OCI-LY1 (cell line): ENCODE measurements around the gene MARCHF9.
"Not testable (repeated sequence)": the region's sequence is repeated elsewhere in the genome, so short reads cannot be mapped to it uniquely, and the experiment has no call there.

Experiments used
- H2AFZ ChIP-seq: fragments of 200-600 bp; sonication (generic), shearing (Covaris generic); 2 replicates; pipeline ENCODE4 v1.6.0; 2014; ENCODE audit warnings: antibody characterized with exemption, mild to moderate bottlenecking, low read length
- H3F3A ChIP-seq: fragments of 200-600 bp; sonication (generic), shearing (Covaris generic); 2 replicates; pipeline ENCODE4 v1.6.0; 2014; ENCODE audit warnings: mild to moderate bottlenecking, antibody characterized with exemption, low read length, moderate library complexity; ENCODE audit not compliant: insufficient read depth
- H3K27ac ChIP-seq: fragments of 200-600 bp; sonication (generic); 2 replicates; pipeline ENCODE4 v1.5.1; 2014; ENCODE audit warnings: low read length, mixed run types, mild to moderate bottlenecking, low read depth; ENCODE audit not compliant: poor library complexity, severe bottlenecking
- H3K27me3 ChIP-seq: fragments of 200-600 bp; sonication (generic); 2 replicates; pipeline ENCODE4 v1.6.0; 2014; ENCODE audit warnings: antibody characterized with exemption, mild to moderate bottlenecking, low read length, moderate library complexity; ENCODE audit not compliant: insufficient read depth
- H3K36me3 ChIP-seq: fragments of 200-600 bp; sonication (generic); 2 replicates; pipeline ENCODE4 v1.6.1; 2014; ENCODE audit warnings: mild to moderate bottlenecking, antibody characterized with exemption, low read length, moderate library complexity, mixed read lengths; ENCODE audit not compliant: insufficient read depth
- H3K4me1 ChIP-seq: fragments of 200-600 bp; sonication (generic); 2 replicates; pipeline ENCODE4 v1.5.1; 2014; ENCODE audit warnings: mild to moderate bottlenecking, low read length, moderate library complexity; ENCODE audit not compliant: insufficient read depth, severe bottlenecking
- H3K4me2 ChIP-seq: fragments of 200-600 bp; sonication (generic), shearing (Covaris generic); 2 replicates; pipeline ENCODE4 v1.6.1; 2014; ENCODE audit warnings: low read length
- H3K4me3 ChIP-seq: fragments of 200-600 bp; sonication (generic); 2 replicates; pipeline ENCODE4 v1.5.1; 2014; ENCODE audit warnings: low read length, low read depth, mild to moderate bottlenecking, mixed read lengths; ENCODE audit not compliant: poor library complexity, severe bottlenecking
- H3K79me2 ChIP-seq: fragments of 200-600 bp; shearing (Covaris generic); 2 replicates; pipeline ENCODE4 v1.6.1; 2016; ENCODE audit warnings: mixed run types, low read length, mixed read lengths; ENCODE audit not compliant: insufficient read depth
- H3K9ac ChIP-seq: fragments of 200-600 bp; sonication (generic), shearing (Covaris generic); 2 replicates; pipeline ENCODE4 v1.6.1; 2014; ENCODE audit warnings: mild to moderate bottlenecking, low read length, mixed read lengths
- H3K9me2 ChIP-seq: fragments of 200-600 bp; sonication (generic), shearing (Covaris generic); 2 replicates; pipeline ENCODE4 v1.6.1; 2014; ENCODE audit warnings: low read depth, mild to moderate bottlenecking, low read length, mixed read lengths
- H3K9me3 ChIP-seq: fragments of 200-600 bp; shearing (Covaris generic); 2 replicates; pipeline ENCODE4 v1.6.1; 2014; ENCODE audit warnings: low read length, mixed read lengths
- H4K20me1 ChIP-seq: fragments of 200-600 bp; sonication (generic), shearing (Covaris generic); 2 replicates; pipeline ENCODE4 v1.6.0; 2016; ENCODE audit warnings: mild to moderate bottlenecking, low read length; ENCODE audit not compliant: insufficient read depth
- EZH2 ChIP-seq: fragments of 200-600 bp; sonication (generic), shearing (Covaris generic); IDR thresholded peaks from 2 replicates; pipeline ENCODE4 v1.8.0; 2017; ENCODE audit warnings: borderline replicate concordance, mixed run types, mild to moderate bottlenecking, antibody characterized with exemption, low read length, moderate library complexity, mixed read lengths
- TF ChIP-seq, protein P1 (sequence below): fragments of 200-600 bp; sonication (generic), shearing (Covaris generic); IDR thresholded peaks from 2 replicates; pipeline ENCODE4 v1.5.1; 2017; ENCODE audit warnings: mild to moderate bottlenecking, antibody characterized with exemption, low read length, moderate library complexity, mixed read lengths

Gene MARCHF9

DNA sequence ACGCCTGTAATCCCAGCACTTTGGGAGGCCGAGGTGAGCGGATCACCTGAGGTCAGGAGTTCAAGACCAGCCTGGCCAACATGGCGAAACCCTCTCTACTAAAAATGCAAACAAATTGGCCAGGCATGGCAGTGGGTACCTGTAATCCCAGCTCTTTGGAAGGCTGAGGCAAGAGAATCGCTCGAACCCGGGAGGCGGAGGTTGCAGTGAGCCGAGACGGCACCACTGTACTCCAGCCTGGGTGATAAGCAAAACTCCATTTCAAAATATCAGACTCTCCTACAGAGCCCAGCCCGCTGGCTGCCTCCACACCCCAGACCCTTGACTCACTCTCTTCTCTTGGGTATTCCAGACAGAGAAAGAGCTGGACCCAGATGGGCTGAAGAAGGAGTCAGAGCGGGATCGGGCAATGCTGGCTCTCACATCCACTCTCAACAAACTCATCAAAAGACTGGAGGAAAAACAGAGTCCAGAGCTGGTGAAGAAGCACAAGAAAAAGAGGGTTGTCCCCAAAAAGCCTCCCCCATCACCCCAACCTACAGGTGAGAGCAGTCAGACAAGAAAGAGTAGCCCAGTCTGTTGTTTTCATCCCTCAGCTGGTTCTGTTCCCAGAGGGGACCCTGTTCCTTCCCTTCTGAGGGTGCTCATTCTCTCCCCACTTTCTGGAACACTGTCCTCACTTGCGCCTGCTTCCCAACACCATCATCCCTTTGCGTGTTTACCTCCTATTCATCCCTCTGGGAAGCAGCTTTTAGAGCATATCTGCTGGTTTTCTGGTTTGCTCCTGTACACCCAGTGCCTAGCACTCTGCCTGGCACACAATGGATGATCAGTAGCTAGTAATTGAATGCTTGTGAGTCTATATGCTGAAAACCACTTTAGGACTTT lies 36.0 kb upstream of the MARCHF9 start:
- H3K4me2 ChIP-seq = no peak overlapping the region
- no peaks in the 10 kb centered on the region for H4K20me1 ChIP-seq
- H3K27me3 ChIP-seq = no peaks in the 10 kb centered on the region
- no peak overlapping the region for H3K4me3 ChIP-seq
- H3K4me1 ChIP-seq = peaks cover 7% of the 10 kb centered on the region
- TF ChIP-seq, protein P1, sequence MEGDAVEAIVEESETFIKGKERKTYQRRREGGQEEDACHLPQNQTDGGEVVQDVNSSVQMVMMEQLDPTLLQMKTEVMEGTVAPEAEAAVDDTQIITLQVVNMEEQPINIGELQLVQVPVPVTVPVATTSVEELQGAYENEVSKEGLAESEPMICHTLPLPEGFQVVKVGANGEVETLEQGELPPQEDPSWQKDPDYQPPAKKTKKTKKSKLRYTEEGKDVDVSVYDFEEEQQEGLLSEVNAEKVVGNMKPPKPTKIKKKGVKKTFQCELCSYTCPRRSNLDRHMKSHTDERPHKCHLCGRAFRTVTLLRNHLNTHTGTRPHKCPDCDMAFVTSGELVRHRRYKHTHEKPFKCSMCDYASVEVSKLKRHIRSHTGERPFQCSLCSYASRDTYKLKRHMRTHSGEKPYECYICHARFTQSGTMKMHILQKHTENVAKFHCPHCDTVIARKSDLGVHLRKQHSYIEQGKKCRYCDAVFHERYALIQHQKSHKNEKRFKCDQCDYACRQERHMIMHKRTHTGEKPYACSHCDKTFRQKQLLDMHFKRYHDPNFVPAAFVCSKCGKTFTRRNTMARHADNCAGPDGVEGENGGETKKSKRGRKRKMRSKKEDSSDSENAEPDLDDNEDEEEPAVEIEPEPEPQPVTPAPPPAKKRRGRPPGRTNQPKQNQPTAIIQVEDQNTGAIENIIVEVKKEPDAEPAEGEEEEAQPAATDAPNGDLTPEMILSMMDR = no peak
- TF ChIP-seq EZH2 = no peak
- H2AFZ ChIP-seq = no peak overlapping the region
- peaks cover 68% of the 10 kb centered on the region for H3K36me3 ChIP-seq
- no peaks in the 10 kb centered on the region for H3K9me3 ChIP-seq
- no peaks in the 10 kb centered on the region for H3K79me2 ChIP-seq
- no peak overlapping the region for H3K27ac ChIP-seq
- H3K9ac ChIP-seq = no peak overlapping the region
- no peaks in the 10 kb centered on the region; the same call in 1 of the 2 replicates for H3F3A ChIP-seq
- no peaks in the 10 kb centered on the region for H3K9me2 ChIP-seq

DNA sequence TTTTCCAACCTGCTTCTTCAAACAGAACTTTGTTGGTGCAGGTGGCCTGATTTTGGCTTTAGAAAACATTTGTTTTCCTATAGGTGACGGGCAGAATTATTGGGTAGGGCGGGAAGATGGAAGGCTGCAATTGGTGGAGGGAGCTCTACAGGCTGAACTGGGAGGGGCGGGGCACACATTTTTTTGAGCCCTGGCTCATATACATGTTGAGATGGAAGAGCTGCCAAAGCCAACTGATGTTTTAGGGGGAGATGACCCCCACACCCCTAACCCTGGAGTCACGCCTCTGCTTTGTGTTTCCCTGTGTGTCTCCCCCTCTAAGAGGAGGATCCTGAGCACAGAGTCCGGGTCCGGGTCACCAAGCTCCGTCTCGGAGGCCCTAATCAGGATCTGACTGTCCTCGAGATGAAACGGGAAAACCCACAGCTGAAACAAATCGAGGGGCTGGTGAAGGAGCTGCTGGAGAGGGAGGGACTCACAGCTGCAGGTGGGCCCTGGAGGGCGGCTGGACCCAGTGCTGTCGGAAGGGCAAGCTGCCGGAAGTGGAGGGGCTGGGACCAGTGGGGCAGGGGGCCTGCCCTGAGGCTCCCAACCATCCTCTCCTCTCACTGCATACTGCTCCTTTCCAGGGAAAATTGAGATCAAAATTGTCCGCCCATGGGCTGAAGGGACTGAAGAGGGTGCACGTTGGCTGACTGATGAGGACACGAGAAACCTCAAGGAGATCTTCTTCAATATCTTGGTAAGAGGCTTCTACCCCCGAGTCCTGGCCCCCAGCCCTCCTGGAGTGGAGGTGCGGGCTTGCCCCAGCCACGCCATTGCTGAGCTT lies 34.9 kb upstream of the MARCHF9 start:
- H3K36me3 ChIP-seq = peaks cover 61% of the 10 kb centered on the region
- peaks cover 3% of the 10 kb centered on the region for H3F3A ChIP-seq
- no peak overlapping the region for H3K27ac ChIP-seq
- H3K27me3 ChIP-seq = no peaks in the 10 kb centered on the region
- no peak overlapping the region for H3K9ac ChIP-seq
- no peaks in the 10 kb centered on the region for H3K79me2 ChIP-seq
- no peak overlapping the region for H2AFZ ChIP-seq
- H3K4me2 ChIP-seq = no peak overlapping the region
- H3K4me3 ChIP-seq = no peak overlapping the region
- H3K4me1 ChIP-seq = peaks cover 7% of the 10 kb centered on the region
- no peaks in the 10 kb centered on the region for H4K20me1 ChIP-seq
- no peaks in the 10 kb centered on the region for H3K9me2 ChIP-seq
- TF ChIP-seq, protein P1 = no peak
- no peak for TF ChIP-seq EZH2
- no peaks in the 10 kb centered on the region for H3K9me3 ChIP-seq

DNA sequence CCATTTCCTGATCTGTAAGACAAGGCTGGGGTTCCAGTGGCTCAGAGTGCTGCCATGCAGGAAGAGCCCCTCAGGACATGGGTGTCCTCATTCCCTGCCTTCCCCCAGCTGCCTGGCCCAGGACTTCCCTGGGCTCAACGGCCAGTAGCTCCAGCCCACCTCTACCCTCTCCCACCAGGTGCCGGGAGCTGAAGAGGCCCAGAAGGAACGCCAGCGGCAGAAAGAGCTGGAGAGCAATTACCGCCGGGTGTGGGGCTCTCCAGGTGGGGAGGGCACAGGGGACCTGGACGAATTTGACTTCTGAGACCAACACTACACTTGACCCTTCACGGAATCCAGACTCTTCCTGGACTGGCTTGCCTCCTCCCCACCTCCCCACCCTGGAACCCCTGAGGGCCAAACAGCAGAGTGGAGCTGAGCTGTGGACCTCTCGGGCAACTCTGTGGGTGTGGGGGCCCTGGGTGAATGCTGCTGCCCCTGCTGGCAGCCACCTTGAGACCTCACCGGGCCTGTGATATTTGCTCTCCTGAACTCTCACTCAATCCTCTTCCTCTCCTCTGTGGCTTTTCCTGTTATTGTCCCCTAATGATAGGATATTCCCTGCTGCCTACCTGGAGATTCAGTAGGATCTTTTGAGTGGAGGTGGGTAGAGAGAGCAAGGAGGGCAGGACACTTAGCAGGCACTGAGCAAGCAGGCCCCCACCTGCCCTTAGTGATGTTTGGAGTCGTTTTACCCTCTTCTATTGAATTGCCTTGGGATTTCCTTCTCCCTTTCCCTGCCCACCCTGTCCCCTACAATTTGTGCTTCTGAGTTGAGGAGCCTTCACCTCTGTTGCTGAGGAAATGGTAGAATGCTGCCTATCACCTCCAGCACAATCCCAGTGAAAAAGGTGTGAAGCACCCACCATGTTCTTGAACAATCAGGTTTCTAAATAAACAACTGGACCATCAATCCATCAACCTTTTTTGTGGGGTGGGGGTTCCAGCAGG lies 34.0 kb upstream of the MARCHF9 start:
- H3K27ac ChIP-seq = no peak overlapping the region
- TF ChIP-seq, protein P1 = no peak
- TF ChIP-seq EZH2 = no peak
- H4K20me1 ChIP-seq = no peaks in the 10 kb centered on the region
- no peak overlapping the region for H3K4me2 ChIP-seq
- no peaks in the 10 kb centered on the region for H3K27me3 ChIP-seq
- no peak overlapping the region for H3K9ac ChIP-seq
- H3K9me3 ChIP-seq = no peaks in the 10 kb centered on the region
- H3K36me3 ChIP-seq = peaks cover 58% of the 10 kb centered on the region
- no peak overlapping the region for H3K4me3 ChIP-seq
- peaks cover 4% of the 10 kb centered on the region for H3K4me1 ChIP-seq
- no peak overlapping the region for H2AFZ ChIP-seq
- H3K79me2 ChIP-seq = no peaks in the 10 kb centered on the region
- no peaks in the 10 kb centered on the region for H3K9me2 ChIP-seq
- H3F3A ChIP-seq = peaks cover 3% of the 10 kb centered on the region

DNA sequence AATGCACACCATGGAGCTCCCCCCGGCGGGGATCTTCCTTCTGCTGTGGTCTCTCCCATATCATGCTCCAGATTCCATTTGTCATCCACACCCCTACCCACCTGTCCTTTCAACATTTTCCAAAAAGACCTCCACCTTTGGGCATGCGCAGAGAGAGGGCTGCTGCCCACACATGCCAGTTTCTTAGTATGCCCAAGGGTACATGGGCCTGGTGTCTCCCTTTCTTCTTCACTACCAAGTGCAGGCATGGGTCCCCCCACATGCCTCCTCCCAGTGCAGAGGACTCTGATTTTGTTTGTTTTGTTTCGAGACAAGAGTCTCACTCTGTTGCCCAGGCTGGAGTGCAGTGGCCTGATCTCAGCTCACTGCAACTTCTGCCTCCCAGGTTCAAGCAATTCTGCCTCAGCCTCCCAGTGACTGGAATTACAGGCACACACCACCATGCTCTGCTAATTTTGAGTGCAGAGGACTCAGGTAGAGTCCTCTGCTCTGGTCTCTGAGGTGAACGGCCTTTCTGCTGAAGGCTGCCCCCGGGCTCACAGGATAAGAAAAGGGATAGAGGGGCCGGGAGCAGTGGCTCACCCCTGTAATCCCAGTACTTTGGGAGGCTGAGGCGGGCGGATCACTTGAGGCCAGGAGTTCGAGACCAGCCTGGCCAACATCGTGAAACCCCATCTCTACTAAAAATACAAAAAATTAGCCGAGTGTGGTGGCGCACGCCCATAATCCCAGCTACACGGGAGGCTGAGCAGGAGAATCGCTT lies 32.9 kb upstream of the MARCHF9 start:
- not testable (repeated sequence) for H3F3A ChIP-seq, H3K9me2 ChIP-seq, H3K9me3 ChIP-seq, H3K79me2 ChIP-seq, H3K27me3 ChIP-seq, H3K27ac ChIP-seq, H3K4me2 ChIP-seq, H3K9ac ChIP-seq, H3K4me3 ChIP-seq, H4K20me1 ChIP-seq, H3K4me1 ChIP-seq, H2AFZ ChIP-seq
- peaks cover 56% of the 10 kb centered on the region for H3K36me3 ChIP-seq
